Stomach (tissue), 9 donors: ENCODE results near the gene HCN1. TPM values are rescaled to one million over a fixed set of nuclear protein-coding genes. Genes with fewer than 3 reads are reported as not detected.

Source experiments
- DNase-seq, 2 donors: peaks; one replicate each; pipeline versions ENCODE4 v3.0.0 to v3.0.0-alpha.2; 2013 to 2019
- H3K27ac ChIP-seq, 5 donors: fragments of 200-600 bp in 4 of 5; sonication (generic) in 4 of 5; one replicate each; pipeline ENCODE4 v1.5.1; 2013 to 2019; ENCODE audit warnings: mild to moderate bottlenecking in 1 of 5, moderate library complexity in 1 of 5
- H3K27me3 ChIP-seq, 3 donors: fragments of 200-600 bp; sonication (generic); one replicate each; pipeline ENCODE4 v1.5.1; 2017 to 2019; ENCODE audit warnings: mixed run types in 1 of 3
- H3K36me3 ChIP-seq, 4 donors: fragments of 200-600 bp; sonication (generic); 1 replicate in 3 of 4; 2 replicates in 1 of 4; pipeline ENCODE4 v1.5.1; 2016 to 2019
- H3K4me1 ChIP-seq, 4 donors: fragments of 200-600 bp; sonication (generic); one replicate each; pipeline ENCODE4 v1.5.1; 2016 to 2019
- H3K4me3 ChIP-seq, 4 donors: fragments of 200-600 bp; sonication (generic) in 3 of 4; one replicate each; pipeline ENCODE4 v1.5.1; 2016 to 2019; ENCODE audit warnings: mild to moderate bottlenecking in 1 of 4
- H3K9me3 ChIP-seq, 4 donors: fragments of 200-600 bp; sonication (generic); one replicate each; pipeline ENCODE4 v1.5.1; 2016 to 2019
- EP300 ChIP-seq: sonication (generic); formaldehyde crosslinking; IDR thresholded peaks from one replicate; pipeline ENCODE4 v1.6.1; 2017; ENCODE audit warnings: antibody characterized with exemption
- POLR2A ChIP-seq, 4 donors: fragments of 450-650 bp; IDR thresholded peaks; one replicate each; pipeline ENCODE4 v1.6.1; 2016; ENCODE audit warnings: antibody characterized with exemption in 4 of 4, control low read depth in 2 of 4, mild to moderate bottlenecking in 1 of 4, moderate library complexity in 1 of 4
- POLR2AphosphoS5 ChIP-seq, 3 donors: sonication (generic); formaldehyde crosslinking; IDR thresholded peaks; one replicate each; pipeline ENCODE4 v1.6.1; 2016; ENCODE audit warnings: antibody characterized with exemption in 3 of 3
- WGBS, 5 donors: extraction: QIAGEN DNeasy Blood & Tissue Kit in 3 of 5; methylation state at CpG; one replicate each; pipeline versions ENCODE4 v1.1.5 to v1.1.7; 2013 to 2018; 5-methylcytosine and 5-hydroxymethylcytosine counted together
- intact Hi-C: fragments of 100-400 bp; cut with DNase I; formaldehyde crosslinking; loops from one replicate; pipeline ENCODE4 v1.15.1; 2023; ENCODE audit warnings: low total_unique reads
- polyA plus RNA-seq, 3 donors: library from polyadenylated mRNA; stranded (reverse); fragments of 200-250 nt; gene quantifications; one replicate each; pipeline ENCODE4 v1.2.3, GENCODE V29; 2013
- total RNA-seq, 5 donors: library from RNA; depleted of rRNA; stranded (reverse); fragments of >200 nt; gene quantifications; one replicate each; pipeline versions ENCODE4 v1.1.0 to v1.2.3, GENCODE V29; 2014 to 2016
- TF ChIP-seq, protein P1 (sequence below), 7 experiments: fragments of 450-650 bp in 4 of 7; fragments of 200-600 bp in 3 of 7; sonication (generic) in 3 of 7; IDR thresholded peaks; one replicate each; pipeline ENCODE4 v1.5.1; 2016 to 2019; ENCODE audit warnings: antibody characterized with exemption in 7 of 7, control low read depth in 2 of 7, mild to moderate bottlenecking in 1 of 7
- donor health status: healthy with polysubstance abuse.
- donor health status: Bipolar disorder and iron deficiency.
- donor health status: healthy.

HCN1 gene
- total and polyA plus RNA-seq, 8 donors = 0.03 to 0.92 (median 0.29) TPM; not detected in 5

DNA sequence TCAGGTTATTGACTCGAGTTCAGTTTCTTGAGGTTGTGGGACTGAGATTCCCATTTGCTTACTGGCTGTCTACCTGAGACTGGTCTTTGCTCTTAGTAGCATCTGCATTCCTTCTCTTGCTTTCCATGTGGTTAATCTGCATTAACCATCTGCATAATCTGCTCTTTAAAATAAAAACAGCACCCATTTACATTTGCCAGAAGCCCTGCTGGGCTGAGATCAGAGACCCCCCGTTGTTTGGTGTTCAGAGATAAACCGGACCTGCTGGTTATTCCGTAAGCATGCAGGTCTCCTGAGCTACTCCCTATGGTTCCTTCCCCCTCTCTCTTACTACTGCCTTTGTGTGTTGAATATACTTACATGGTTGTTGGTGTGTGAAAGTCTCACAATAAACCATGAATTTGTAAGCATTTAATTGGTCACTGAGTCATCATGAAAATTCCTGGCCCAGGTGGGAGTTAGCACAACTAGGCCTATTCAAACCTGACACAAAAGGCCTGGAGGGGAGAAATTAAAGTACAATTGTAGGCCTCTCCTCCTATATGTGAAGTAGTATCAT is 490.7 kb downstream of the HCN1 start:
- no peaks in the 10 kb centered on the region for H3K4me1 ChIP-seq
- no peak overlapping the region for H3K4me3 ChIP-seq
- TF ChIP-seq POLR2AphosphoS5 (IDR thresholded peaks at IDR 0.05) (no peak), POLR2A (IDR thresholded peaks at IDR 0.05) (no peak), EP300 (no peak)
- TF ChIP-seq, protein P1, sequence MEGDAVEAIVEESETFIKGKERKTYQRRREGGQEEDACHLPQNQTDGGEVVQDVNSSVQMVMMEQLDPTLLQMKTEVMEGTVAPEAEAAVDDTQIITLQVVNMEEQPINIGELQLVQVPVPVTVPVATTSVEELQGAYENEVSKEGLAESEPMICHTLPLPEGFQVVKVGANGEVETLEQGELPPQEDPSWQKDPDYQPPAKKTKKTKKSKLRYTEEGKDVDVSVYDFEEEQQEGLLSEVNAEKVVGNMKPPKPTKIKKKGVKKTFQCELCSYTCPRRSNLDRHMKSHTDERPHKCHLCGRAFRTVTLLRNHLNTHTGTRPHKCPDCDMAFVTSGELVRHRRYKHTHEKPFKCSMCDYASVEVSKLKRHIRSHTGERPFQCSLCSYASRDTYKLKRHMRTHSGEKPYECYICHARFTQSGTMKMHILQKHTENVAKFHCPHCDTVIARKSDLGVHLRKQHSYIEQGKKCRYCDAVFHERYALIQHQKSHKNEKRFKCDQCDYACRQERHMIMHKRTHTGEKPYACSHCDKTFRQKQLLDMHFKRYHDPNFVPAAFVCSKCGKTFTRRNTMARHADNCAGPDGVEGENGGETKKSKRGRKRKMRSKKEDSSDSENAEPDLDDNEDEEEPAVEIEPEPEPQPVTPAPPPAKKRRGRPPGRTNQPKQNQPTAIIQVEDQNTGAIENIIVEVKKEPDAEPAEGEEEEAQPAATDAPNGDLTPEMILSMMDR (IDR thresholded peaks at IDR 0.05) = no peak
- peaks cover 0 to 14% (median 5%) of the 10 kb centered on the region in 4 donors for H3K9me3 ChIP-seq
- intact Hi-C loops = no loop called here
- WGBS, 5 donors = 69 to 82% (median 76%) methylated on average over 4 of the region's 4 CpGs
- H3K27me3 ChIP-seq = no peaks in the 10 kb centered on the region
- no peak for DNase-seq
- no peak overlapping the region for H3K27ac ChIP-seq
- no peaks in the 10 kb centered on the region for H3K36me3 ChIP-seq
